Measurements from ENCODE around the gene SLC35E4.

The SLC35E4 gene

DNA sequence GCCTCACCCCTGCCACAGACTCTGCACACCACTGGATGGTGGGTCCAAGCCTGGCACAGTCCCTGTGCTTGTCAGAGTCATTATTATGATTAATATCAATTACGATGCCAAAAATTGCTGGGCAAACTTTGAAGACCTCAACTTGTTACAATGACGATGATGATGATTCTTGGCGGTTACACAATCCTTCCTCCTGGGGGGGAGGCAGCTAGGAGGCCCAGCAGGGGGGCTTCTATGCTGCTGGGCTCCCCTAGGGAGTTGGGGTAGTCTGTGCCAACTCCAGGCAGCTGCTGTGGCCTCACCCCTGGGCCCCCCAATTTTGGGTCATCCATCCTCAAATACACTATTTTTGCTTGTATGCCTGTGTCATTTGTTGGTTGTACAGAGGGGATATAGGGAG, 12.0 kb downstream of the SLC35E4 start:
- peaks cover 0 to 5% (median 0%) of the 10 kb centered on the region in 5 donors for H3K4me1 ChIP-seq (ENCODE audit: control insufficient read depth in 5 of 5, insufficient read depth in 5 of 5, low read length in 5 of 5)
- H3K9ac ChIP-seq (ENCODE audit: low read length in 5 of 5), result no peak overlapping the region
- no peaks in the 10 kb centered on the region for H3K27me3 ChIP-seq (ENCODE audit: control insufficient read depth in 5 of 5, insufficient read depth in 4 of 5, low read length in 5 of 5)
- H3K4me3 ChIP-seq (ENCODE audit: low read depth in 1 of 5, low read length in 5 of 5), result no peak overlapping the region
- no peak overlapping the region for H3K27ac ChIP-seq (ENCODE audit: low read depth, low read length)
- H3K36me3 ChIP-seq (ENCODE audit: control insufficient read depth in 5 of 5, insufficient read depth in 5 of 5, low read length in 5 of 5), result peaks cover 0 to 3% (median 2%) of the 10 kb centered on the region in 5 donors
- no peaks in the 10 kb centered on the region for H3K9me3 ChIP-seq (ENCODE audit: control insufficient read depth in 5 of 5, low read length in 5 of 5)

- H3K36me3 ChIP-seq (ENCODE audit: control insufficient read depth in 5 of 5, insufficient read depth in 5 of 5, low read length in 5 of 5), result peaks cover 0 to 3% (median 2%) of the 10 kb centered on the region in 5 donors
- no peak overlapping the region for H3K4me3 ChIP-seq (ENCODE audit: low read depth in 1 of 5, low read length in 5 of 5)
- H3K27ac ChIP-seq (ENCODE audit: low read depth, low read length), result no peak overlapping the region
- peaks cover 0 to 5% (median 0%) of the 10 kb centered on the region in 5 donors for H3K4me1 ChIP-seq (ENCODE audit: control insufficient read depth in 5 of 5, insufficient read depth in 5 of 5, low read length in 5 of 5)
- no peaks in the 10 kb centered on the region for H3K27me3 ChIP-seq (ENCODE audit: control insufficient read depth in 5 of 5, insufficient read depth in 4 of 5, low read length in 5 of 5)
- H3K9me3 ChIP-seq (ENCODE audit: control insufficient read depth in 5 of 5, low read length in 5 of 5), result no peaks in the 10 kb centered on the region
- H3K9ac ChIP-seq (ENCODE audit: low read length in 5 of 5), result no peak overlapping the region
Observed at GRCh38 chr22:30648825-30649224, 13.2 kb downstream of the SLC35E4 start.

DNA sequence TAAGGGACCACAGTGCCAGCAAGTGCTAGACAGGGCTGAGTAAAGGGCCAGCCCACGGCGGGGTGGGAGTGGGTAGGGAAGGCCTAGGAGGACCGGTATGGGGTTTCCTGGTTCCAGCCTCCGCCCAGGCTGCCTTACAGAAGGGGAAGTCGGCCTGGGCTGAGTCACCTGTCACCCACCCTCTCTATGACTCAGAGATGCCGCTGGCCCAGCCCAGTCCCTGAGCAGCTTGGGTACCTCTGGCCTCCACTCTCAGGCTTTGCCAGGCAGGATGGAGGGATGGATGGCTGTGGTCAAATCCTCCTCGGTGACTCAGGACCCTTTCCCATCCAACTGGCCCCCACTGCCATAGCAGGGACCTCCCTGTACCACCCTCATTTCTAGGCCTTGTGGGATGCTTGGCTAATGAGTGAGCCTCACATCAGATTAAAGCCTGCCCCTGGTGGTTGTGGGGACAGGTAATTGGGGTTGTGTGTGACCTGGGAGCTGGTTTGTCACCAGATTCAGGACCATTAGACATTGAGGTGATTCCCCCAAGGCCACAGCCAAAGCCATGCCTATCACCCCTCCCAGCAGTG, 13.9 kb downstream of the SLC35E4 start:
- Histone ChIP-seq H3K9me3 (ENCODE audit: control insufficient read depth in 5 of 5, low read length in 5 of 5) (no peaks in the 10 kb centered on the region), H3K27me3 (ENCODE audit: control insufficient read depth in 5 of 5, insufficient read depth in 4 of 5, low read length in 5 of 5) (no peaks in the 10 kb centered on the region), H3K27ac (ENCODE audit: low read depth, low read length) (no peak overlapping the region), H3K9ac (ENCODE audit: low read length in 5 of 5) (no peak overlapping the region), H3K36me3 (ENCODE audit: control insufficient read depth in 5 of 5, insufficient read depth in 5 of 5, low read length in 5 of 5) (peaks cover 0 to 4% (median 3%) of the 10 kb centered on the region in 5 donors), H3K4me3 (ENCODE audit: low read depth in 1 of 5, low read length in 5 of 5) (no peak overlapping the region), H3K4me1 (ENCODE audit: control insufficient read depth in 5 of 5, insufficient read depth in 5 of 5, low read length in 5 of 5) (peaks cover 0 to 5% (median 0%) of the 10 kb centered on the region in 5 donors)

- peaks cover 0 to 6% (median 3%) of the 10 kb centered on the region in 5 donors for H3K36me3 ChIP-seq (ENCODE audit: control insufficient read depth in 5 of 5, insufficient read depth in 5 of 5, low read length in 5 of 5)
- H3K9me3 ChIP-seq (ENCODE audit: control insufficient read depth in 5 of 5, low read length in 5 of 5), result no peaks in the 10 kb centered on the region
- H3K4me1 ChIP-seq (ENCODE audit: control insufficient read depth in 5 of 5, insufficient read depth in 5 of 5, low read length in 5 of 5), result peaks cover 0 to 5% (median 0%) of the 10 kb centered on the region in 5 donors
- H3K9ac ChIP-seq (ENCODE audit: low read length in 5 of 5), result no peak overlapping the region
- H3K4me3 ChIP-seq (ENCODE audit: low read depth in 1 of 5, low read length in 5 of 5), result no peak overlapping the region
- no peak overlapping the region for H3K27ac ChIP-seq (ENCODE audit: low read depth, low read length)
- no peaks in the 10 kb centered on the region for H3K27me3 ChIP-seq (ENCODE audit: control insufficient read depth in 5 of 5, insufficient read depth in 4 of 5, low read length in 5 of 5)
Observed at GRCh38 chr22:30650508-30651116, 15.0 kb downstream of the SLC35E4 start.

DNA sequence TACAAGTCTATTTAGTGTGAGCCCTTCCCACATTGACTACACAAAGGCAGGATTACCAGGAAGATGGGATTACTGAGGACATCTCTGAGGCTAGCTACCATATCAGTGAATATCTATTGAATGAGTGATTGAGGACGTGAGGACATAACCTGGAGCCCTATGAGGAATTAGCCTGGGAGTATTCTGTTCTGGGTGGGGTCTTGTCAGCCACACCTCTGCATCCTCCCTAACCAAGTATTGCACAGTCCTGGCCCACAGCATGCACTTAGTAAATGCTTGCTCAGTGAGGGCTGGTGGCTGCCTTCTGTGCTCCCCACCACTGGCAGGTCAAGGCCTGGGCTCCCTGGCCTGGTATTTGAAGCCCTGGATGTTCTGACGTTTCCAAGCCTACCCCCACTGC, 17.3 kb downstream of the SLC35E4 start:
- Histone ChIP-seq H3K4me3 (ENCODE audit: low read depth in 1 of 5, low read length in 5 of 5) (no peak overlapping the region), H3K9ac (ENCODE audit: low read length in 5 of 5) (no peak overlapping the region), H3K9me3 (ENCODE audit: control insufficient read depth in 5 of 5, low read length in 5 of 5) (no peaks in the 10 kb centered on the region), H3K36me3 (ENCODE audit: control insufficient read depth in 5 of 5, insufficient read depth in 5 of 5, low read length in 5 of 5) (peaks cover 0 to 6% (median 2%) of the 10 kb centered on the region in 5 donors), H3K27ac (ENCODE audit: low read depth, low read length) (no peak overlapping the region), H3K4me1 (ENCODE audit: control insufficient read depth in 5 of 5, insufficient read depth in 5 of 5, low read length in 5 of 5) (peaks cover 0 to 5% (median 0%) of the 10 kb centered on the region in 5 donors), H3K27me3 (ENCODE audit: control insufficient read depth in 5 of 5, insufficient read depth in 4 of 5, low read length in 5 of 5) (no peaks in the 10 kb centered on the region)

DNA sequence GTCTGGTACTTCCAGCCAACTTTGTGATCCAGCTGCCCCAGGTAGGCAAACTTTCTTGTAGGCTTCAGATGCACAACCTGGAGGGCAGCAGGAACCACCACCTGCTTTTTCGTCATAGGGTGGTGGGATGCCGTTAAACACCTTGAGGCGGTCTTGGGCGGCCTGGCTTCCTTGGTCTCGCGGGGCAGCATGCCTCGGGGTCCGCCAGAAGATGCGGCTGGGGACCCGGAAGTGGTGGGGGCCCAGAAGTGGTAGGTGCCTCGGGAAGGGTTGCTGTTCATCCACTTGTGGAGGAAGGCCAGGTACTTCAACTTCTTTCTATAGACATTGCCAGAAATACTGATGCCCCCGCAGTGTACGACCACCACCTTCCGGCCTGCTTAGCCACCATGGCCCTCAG, 18.8 kb downstream of the SLC35E4 start:
- Histone ChIP-seq H3K36me3 (ENCODE audit: control insufficient read depth in 5 of 5, insufficient read depth in 5 of 5, low read length in 5 of 5) (peaks cover 0 to 6% (median 0%) of the 10 kb centered on the region in 5 donors), H3K4me1 (ENCODE audit: control insufficient read depth in 5 of 5, insufficient read depth in 5 of 5, low read length in 5 of 5) (peaks cover 0 to 5% (median 0%) of the 10 kb centered on the region in 5 donors), H3K27me3 (ENCODE audit: control insufficient read depth in 5 of 5, insufficient read depth in 4 of 5, low read length in 5 of 5) (no peaks in the 10 kb centered on the region), H3K9ac (ENCODE audit: low read length in 5 of 5) (no peak overlapping the region), H3K9me3 (ENCODE audit: control insufficient read depth in 5 of 5, low read length in 5 of 5) (no peaks in the 10 kb centered on the region), H3K4me3 (ENCODE audit: low read depth in 1 of 5, low read length in 5 of 5) (no peak overlapping the region), H3K27ac (ENCODE audit: low read depth, low read length) (no peak overlapping the region)

DNA sequence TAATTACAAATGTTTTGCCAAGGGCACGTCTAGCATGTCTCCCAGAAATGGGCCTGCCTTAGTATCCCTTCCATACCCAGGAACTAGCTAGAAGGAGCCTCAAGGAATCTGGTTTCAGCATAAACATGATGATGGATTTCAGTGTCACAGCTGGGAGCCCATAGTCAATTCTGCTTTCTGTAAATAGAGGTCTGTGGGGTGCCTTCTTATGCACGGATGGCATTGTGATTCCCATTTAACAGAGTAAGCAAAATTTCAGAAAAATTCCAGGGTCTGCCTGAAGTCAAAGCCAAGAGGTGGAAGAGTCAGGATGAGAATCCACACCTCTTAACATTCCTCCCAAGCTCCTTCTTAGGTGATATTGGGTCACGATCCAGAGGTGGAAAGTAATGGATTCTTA, 20.0 kb downstream of the SLC35E4 start:
- Histone ChIP-seq H3K4me1 (ENCODE audit: control insufficient read depth in 5 of 5, insufficient read depth in 5 of 5, low read length in 5 of 5) (peaks cover 0 to 2% (median 0%) of the 10 kb centered on the region in 5 donors), H3K4me3 (ENCODE audit: low read depth in 1 of 5, low read length in 5 of 5) (no peak overlapping the region), H3K27ac (ENCODE audit: low read depth, low read length) (no peak overlapping the region), H3K9me3 (ENCODE audit: control insufficient read depth in 5 of 5, low read length in 5 of 5) (peaks cover 0 to 2% (median 0%) of the 10 kb centered on the region in 5 donors), H3K9ac (ENCODE audit: low read length in 5 of 5) (no peak overlapping the region), H3K36me3 (ENCODE audit: control insufficient read depth in 5 of 5, insufficient read depth in 5 of 5, low read length in 5 of 5) (peaks cover 0 to 6% (median 0%) of the 10 kb centered on the region in 5 donors), H3K27me3 (ENCODE audit: control insufficient read depth in 5 of 5, insufficient read depth in 4 of 5, low read length in 5 of 5) (no peaks in the 10 kb centered on the region)

- H3K36me3 ChIP-seq (ENCODE audit: control insufficient read depth in 5 of 5, insufficient read depth in 5 of 5, low read length in 5 of 5), result peaks cover 0 to 28% (median 20%) of the 10 kb centered on the region in 5 donors
- no peak overlapping the region for H3K9ac ChIP-seq (ENCODE audit: low read length in 5 of 5)
- H3K9me3 ChIP-seq (ENCODE audit: control insufficient read depth in 5 of 5, low read length in 5 of 5), result peaks cover 0 to 2% (median 0%) of the 10 kb centered on the region in 5 donors
- H3K27me3 ChIP-seq (ENCODE audit: control insufficient read depth in 5 of 5, insufficient read depth in 4 of 5, low read length in 5 of 5), result no peaks in the 10 kb centered on the region
- peaks cover under 1 to 10% (median 6%) of the 10 kb centered on the region in 5 donors for H3K4me1 ChIP-seq (ENCODE audit: control insufficient read depth in 5 of 5, insufficient read depth in 5 of 5, low read length in 5 of 5)
- H3K27ac ChIP-seq (ENCODE audit: low read depth, low read length), result no peak overlapping the region
- H3K4me3 ChIP-seq (ENCODE audit: low read depth in 1 of 5, low read length in 5 of 5), result no peak overlapping the region
Observed at GRCh38 chr22:30662040-30662439, 26.5 kb downstream of the SLC35E4 start.

DNA sequence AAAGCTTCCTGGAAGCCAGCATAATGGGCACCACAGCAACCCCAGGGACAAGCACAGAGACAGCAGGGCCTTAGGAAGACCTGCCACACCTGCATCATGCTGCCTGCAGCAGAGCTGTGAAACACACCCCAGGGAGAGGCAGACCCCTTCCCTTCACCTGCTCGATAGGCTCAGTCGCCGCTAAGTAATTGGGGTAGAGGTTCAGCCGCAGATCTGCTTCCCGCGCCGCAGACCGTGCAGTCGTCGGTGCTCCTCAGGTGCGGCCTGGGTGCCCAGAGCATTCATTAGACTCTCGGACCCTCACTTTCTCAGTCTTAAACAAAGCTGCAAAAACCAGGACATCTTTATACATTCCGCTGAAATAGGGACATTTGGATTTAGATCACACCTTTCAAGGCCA, 29.2 kb downstream of the SLC35E4 start:
- H3K27ac ChIP-seq (ENCODE audit: low read depth, low read length), result no peak overlapping the region
- H3K36me3 ChIP-seq (ENCODE audit: control insufficient read depth in 5 of 5, insufficient read depth in 5 of 5, low read length in 5 of 5), result peaks cover 0 to 28% (median 20%) of the 10 kb centered on the region in 5 donors
- H3K4me1 ChIP-seq (ENCODE audit: control insufficient read depth in 5 of 5, insufficient read depth in 5 of 5, low read length in 5 of 5), result peaks cover 2 to 24% (median 18%) of the 10 kb centered on the region in 5 donors
- no peak overlapping the region for H3K4me3 ChIP-seq (ENCODE audit: low read depth in 1 of 5, low read length in 5 of 5)
- H3K9ac ChIP-seq (ENCODE audit: low read length in 5 of 5), result no peak overlapping the region
- H3K9me3 ChIP-seq (ENCODE audit: control insufficient read depth in 5 of 5, low read length in 5 of 5), result peaks cover 0 to 2% (median 0%) of the 10 kb centered on the region in 5 donors
- H3K27me3 ChIP-seq (ENCODE audit: control insufficient read depth in 5 of 5, insufficient read depth in 4 of 5, low read length in 5 of 5), result no peaks in the 10 kb centered on the region

DNA sequence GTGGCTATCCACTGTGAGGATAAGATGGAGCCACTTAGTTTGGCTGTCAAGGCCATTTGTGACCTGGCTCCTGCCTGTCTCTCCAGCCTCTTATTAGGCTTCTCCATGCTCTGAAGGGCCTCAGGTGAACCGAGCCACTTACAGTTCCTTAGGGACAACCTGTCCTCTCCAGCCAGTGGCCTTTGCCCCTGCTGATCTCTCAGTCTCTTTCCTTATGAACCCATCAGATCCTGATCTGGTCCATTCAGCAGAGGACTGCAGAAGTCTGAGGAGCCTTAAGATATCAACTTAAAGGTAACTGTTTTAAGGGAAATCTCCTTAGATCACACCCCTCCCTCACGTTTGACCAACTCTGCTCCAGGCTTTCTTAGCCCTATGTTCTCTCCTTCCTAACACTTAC, 29.7 kb downstream of the SLC35E4 start:
- H3K4me3 ChIP-seq (ENCODE audit: low read depth in 1 of 5, low read length in 5 of 5), result no peak overlapping the region
- H3K36me3 ChIP-seq (ENCODE audit: control insufficient read depth in 5 of 5, insufficient read depth in 5 of 5, low read length in 5 of 5), result peaks cover 0 to 28% (median 20%) of the 10 kb centered on the region in 5 donors
- no peak overlapping the region for H3K9ac ChIP-seq (ENCODE audit: low read length in 5 of 5)
- H3K27me3 ChIP-seq (ENCODE audit: control insufficient read depth in 5 of 5, insufficient read depth in 4 of 5, low read length in 5 of 5), result no peaks in the 10 kb centered on the region
- peaks cover 2 to 24% (median 18%) of the 10 kb centered on the region in 5 donors for H3K4me1 ChIP-seq (ENCODE audit: control insufficient read depth in 5 of 5, insufficient read depth in 5 of 5, low read length in 5 of 5)
- H3K27ac ChIP-seq (ENCODE audit: low read depth, low read length), result no peak overlapping the region
- no peaks in the 10 kb centered on the region for H3K9me3 ChIP-seq (ENCODE audit: control insufficient read depth in 5 of 5, low read length in 5 of 5)

All from subcutaneous abdominal adipose tissue (tissue), 5 donors.